Measurements from ENCODE around the gene ENPEP.
"Not testable (repeated sequence)": the region's sequence is repeated elsewhere in the genome, so short reads cannot be mapped to it uniquely, and the experiment has no call there.

ENPEP gene

GRCh38 chr4:110527156-110527555, 51.2 kb downstream of the ENPEP start:
- DNase-seq: no peak

DNA sequence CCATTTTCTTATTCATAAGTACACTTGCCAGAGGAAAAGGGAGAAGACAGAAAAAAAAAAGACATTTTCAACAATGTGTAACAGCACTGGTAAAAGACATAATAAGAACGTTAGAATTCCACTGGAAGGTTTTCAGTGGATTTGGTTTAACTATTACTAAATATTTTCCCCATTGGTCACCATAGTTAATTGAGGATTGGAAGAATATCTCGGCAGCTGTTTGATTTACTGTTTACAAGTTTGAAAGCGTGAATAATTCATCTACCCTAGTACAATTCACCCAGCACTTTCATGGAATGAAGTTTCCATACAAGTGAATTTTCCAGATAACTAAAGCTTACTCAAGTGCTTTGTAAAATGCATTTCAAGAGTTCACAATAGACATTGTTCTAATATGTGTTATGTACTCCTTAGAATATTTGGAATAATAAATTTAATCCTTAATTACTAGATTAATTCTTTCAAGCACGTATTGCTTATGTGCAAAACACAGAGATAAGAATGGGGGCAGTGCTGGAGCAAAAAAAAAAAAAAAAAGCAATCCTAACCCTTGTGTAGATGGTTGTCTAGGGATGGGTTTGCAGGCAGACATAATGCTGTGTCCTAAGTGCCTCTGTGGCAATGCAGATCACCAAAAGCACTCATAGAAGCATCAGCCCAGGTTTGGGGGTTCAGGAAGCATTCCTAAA, 57.1 kb downstream of the ENPEP start:
- no peak for DNase-seq

GRCh38 chr4:110533590-110533910, 57.6 kb downstream of the ENPEP start:
- no peak for DNase-seq

- no peak for DNase-seq
These were observed 58.0 kb downstream of the ENPEP start for GRCh38 chr4:110533940-110534339.

DNA sequence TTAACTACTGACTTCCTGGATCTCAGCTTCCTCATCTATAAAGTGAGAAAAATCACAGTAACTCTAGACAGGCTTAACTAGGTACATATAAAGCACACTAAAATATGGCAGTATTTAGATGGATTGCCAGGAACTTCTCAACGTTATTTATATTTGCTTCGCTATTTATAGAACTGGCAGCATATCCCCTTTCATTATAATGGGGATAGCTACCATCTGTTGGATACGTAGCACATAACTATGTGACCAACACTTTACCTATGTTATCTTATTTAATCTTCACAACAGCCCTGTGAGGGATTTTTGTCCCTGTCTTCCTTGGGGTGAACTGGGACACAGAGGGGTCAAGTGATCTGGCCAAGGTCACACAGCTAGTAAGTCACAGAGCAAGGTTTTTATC, 64.6 kb downstream of the ENPEP start:
- DNase-seq: no peak

- no peak for DNase-seq
These were observed 65.1 kb downstream of the ENPEP start for GRCh38 chr4:110540982-110541451.

- DNase-seq: no peak
These were observed 67.6 kb downstream of the ENPEP start for GRCh38 chr4:110543577-110543976.

DNA sequence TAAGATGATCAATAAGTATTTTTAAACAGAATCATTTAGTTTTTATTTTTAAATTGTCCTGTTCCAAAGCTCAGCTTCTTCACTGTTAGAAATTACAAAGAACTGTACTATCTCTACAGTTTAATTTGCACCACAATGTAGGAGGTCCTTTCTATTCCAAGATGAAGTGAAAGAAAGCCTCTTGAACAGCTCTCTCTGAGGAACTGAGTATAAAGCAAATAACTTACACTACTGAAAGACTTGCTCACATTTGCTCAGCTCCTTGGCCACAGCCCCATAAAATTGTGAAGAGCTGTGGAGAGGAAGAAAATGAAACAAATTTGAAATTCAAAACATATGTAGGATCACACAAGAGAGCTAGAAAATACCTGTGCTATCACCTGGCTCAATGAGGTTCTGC, 68.6 kb downstream of the ENPEP start:
- DNase-seq: no peak

GRCh38 chr4:110550260-110550659, 74.3 kb downstream of the ENPEP start:
- no peak for DNase-seq

GRCh38 chr4:110553197-110553596, 77.2 kb downstream of the ENPEP start:
- no peak for DNase-seq

DNA sequence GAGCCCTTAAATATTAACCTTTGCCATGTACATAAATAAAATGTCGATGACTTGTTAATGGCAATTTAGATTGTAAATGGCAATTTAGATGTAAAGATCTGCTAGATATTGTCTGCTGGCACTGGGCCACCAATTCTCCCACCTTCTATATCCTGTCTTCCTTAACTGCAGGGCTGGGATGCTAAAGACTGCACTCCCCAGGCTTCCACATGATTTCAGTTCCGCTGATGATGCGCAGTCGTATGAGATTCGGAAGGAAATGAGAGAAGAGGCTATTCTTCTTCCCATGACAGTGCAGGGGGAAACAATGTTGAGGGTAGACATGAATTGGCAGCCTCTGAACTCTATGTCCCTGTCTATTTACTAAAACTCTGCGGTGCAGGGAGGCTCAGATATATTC, 91.3 kb downstream of the ENPEP start:
- DNase-seq: no peak

DNA sequence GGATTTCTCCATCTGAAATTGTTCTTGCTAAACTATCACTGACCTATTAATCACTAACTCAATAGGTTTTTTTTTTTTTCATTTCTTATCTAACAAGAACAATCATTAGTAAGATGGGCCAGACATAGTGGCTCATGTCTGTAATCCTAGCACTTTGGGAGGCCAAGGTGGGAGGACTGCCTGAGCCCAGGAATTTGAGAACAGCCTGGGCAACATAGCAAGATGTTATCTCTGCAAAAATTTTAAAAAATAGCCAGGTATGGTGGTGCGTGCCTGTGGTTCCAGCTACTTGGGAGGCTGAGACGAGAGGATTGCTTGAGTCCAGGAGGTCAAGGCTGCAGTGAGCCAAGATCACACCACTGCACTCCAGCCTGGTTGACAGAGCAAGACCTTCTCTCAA, 100.7 kb downstream of the ENPEP start:
- not testable (repeated sequence) for DNase-seq

- DNase-seq: no peak
These were observed 110.3 kb downstream of the ENPEP start for GRCh38 chr4:110586131-110586850.

GRCh38 chr4:110587666-110588285, 111.8 kb downstream of the ENPEP start:
- DNase-seq: no peak

DNA sequence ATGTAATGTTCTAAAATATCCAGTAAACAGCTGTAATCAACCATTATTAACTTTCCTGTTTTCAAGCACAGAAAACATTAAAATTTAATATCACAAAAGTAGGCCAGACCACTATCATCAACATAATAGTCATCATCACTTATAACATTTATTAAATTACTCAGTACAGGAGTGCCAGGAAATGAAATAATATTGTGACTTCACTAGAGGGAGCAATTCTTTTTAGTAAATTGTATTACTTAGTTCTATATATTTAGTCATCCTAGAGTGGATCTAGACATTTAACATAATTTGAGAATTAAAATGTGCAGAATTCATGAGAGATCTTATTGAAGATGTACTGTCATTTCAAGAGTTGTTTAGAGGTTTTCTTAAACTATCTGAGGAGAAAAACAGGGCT, 113.3 kb downstream of the ENPEP start:
- DNase-seq: no peak

- DNase-seq: no peak
These were observed 119.6 kb downstream of the ENPEP start for GRCh38 chr4:110595583-110595982.

DNA sequence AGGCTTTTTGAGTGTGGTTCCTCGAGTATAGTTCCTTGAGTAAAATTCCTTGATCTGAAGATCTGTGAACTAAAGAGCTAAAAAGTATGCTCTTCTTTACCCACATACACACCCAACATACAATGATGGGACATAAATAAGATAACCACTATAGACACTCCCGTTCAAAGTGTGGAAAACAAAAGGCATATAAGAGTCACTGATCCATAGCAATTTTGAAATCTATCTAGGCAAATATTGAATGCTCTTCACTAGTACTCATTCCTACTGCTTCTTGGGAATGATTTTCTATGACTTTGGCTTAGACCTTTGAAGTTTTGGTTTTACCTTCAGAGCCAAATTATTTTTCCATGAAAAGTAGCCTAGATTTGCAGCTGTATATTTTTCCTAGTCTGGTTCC, 120.5 kb downstream of the ENPEP start:
- DNase-seq: no peak

DNA sequence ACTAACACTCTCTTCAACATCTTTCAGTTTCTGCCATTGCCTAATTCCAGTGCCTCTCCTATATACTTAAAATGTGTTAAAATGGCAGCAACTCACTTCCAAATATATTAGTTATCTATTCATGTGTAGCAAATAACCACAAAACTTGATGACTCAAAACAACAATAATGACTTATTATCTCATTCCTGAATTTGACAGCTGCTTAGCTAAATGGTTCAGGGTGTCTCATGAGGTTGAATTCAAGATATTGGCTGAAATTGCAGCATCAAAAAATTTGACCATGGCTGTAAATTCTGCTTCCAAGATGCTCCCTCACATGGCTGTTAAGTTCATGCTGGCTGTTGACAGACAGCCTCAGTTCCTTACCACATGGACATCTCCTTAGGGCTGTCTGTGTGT, 121.6 kb downstream of the ENPEP start:
- DNase-seq: no peak

GRCh38 chr4:110602061-110602460, 126.1 kb downstream of the ENPEP start:
- no peak for DNase-seq

DNA sequence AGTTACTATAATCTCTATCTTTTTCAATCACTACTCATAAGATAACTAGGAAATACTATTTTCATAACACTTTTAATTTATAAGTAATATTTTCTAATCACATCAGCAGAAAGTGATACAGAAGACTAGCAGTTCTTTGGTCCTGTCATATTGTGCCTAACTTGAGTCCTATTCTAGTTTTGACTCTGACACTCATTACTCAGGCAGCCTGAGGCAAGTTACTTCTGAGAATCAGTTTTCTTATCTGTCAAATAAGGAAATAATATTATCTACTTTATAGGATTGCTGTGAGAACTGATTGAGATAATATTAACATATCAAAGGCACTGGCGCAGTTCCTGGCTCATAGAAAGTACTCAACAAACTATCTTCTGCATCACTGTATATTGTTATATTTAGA, 129.1 kb downstream of the ENPEP start:
- no peak for DNase-seq

GRCh38 chr4:110609044-110609750, 133.2 kb downstream of the ENPEP start:
- no peak for DNase-seq

GRCh38 chr4:110610620-110610939, 134.6 kb downstream of the ENPEP start:
- no peak for DNase-seq

DNA sequence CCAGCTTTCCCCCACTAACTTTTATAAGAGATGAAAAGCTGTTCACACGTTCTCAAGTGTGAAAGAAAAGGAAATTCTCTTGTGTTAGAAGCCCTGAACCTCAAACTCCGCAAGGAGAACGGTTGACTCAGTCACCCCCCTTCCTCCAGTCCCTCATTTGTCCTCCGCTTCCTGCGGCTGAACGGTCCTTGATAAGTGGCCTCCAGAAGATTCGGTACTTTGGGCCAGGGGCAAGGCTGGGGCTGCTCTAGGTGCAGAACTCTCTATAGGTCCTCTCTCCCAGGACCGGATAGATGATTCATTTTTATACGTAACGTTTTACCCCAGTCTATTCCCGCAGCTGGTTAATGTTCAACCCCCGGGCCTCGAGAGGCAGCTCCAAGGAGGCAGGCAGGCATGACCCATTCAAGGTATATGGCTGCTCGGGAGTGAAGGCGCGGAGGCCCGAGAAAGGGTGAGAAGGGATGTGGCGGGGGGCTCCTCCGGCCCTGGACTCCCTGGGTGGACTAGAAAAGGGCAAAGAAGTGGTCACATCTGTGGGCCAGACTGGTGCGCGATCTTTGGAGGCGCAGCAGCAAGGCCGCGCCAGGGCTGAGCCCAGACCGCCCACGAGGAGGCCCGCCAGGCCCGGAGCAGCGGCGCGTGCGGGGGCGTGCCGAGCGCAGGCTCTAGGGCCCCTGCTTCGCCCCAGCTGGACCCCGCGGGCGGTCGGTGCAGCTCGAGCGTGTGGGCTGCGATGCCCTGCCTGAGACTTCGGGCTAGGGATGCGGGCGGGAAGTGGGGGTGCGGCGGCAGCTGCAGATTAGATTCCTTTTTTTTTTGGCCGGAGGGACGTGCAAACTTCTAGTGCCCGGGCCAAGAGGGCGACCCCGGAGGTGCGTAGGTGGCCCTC, 135.2 kb downstream of the ENPEP start:
- DNase-seq: no peak

All from stimulated activated CD4-positive, alpha-beta T cell treated with anti-CD3 and anti-CD28 coated beads, Interleukin-4, amount 100 ng/mL, for 1 hour (primary cell).